A549 (cell line): ENCODE data around the gene PRUNE2. TPM values are rescaled to one million over a fixed set of nuclear protein-coding genes. Genes with fewer than 3 reads are reported as not detected.

ENCODE experiments used
- ATAC-seq, 2 experiments: fragments of 200-7000 bp in 1 of 2; fragments of >200 bp in 1 of 2; cut with Nextera tagmentation in 1 of 2; cut with Tn5 transposase in 1 of 2; 3 replicates each; pipeline versions ENCODE4 v1.8.0 to v1.9.1; 2018 to 2020; ENCODE audit warnings: mild to moderate bottlenecking in 1 of 2, moderate library complexity in 1 of 2
- CTCF ChIA-PET: fragments of 300-600 bp; sonication (Branson Sonifier 250); formaldehyde crosslinking; extraction: SDS; loops from one replicate; lab custom pipeline; 2021; ENCODE audit warnings: antibody characterized with exemption, inconsistent platforms; lab: Yijun Ruan, JAX
- POLR2A ChIA-PET: fragments of 350-600 bp; formaldehyde crosslinking; extraction: SDS; loops from one replicate; lab custom pipeline; 2021; ENCODE audit warnings: antibody characterized with exemption, inconsistent platforms; lab: Yijun Ruan, JAX
- DNase-seq, 2 experiments: peaks; one replicate each; pipeline versions ENCODE4 v3.0.0 to v3.0.0-alpha.2; 2011 to 2016; ENCODE audit warnings: low read depth in 1 of 2, low spot score in 1 of 2
- FAIRE-seq: peaks from 2 replicates; lab custom pipeline; 2011; peaks lifted over from hg19 to GRCh38; lab: Jason Lieb, UNC
- H3K27ac ChIP-seq, 2 experiments: fragments of >200 bp; sonication (Bioruptor Twin); formaldehyde crosslinking; 3 replicates each; pipeline ENCODE4 v1.5.1; 2016 to 2017
- H3K4me1 ChIP-seq: fragments of >200 bp; sonication (Bioruptor Twin); formaldehyde crosslinking; 3 replicates; pipeline ENCODE4 v1.6.1; 2016
- H3K4me2 ChIP-seq: fragments of >200 bp; sonication (Bioruptor Twin); formaldehyde crosslinking; 3 replicates; pipeline ENCODE4 v1.6.1; 2016
- H3K4me3 ChIP-seq: fragments of >200 bp; sonication (Bioruptor Twin); formaldehyde crosslinking; 3 replicates; pipeline ENCODE4 v1.5.1; 2016
- H3K9me3 ChIP-seq: fragments of >200 bp; sonication (Bioruptor Twin); formaldehyde crosslinking; 3 replicates; pipeline ENCODE4 v1.6.1; 2016
- BCL3 ChIP-seq: fragments of >200 bp; sonication (Bioruptor Twin); formaldehyde crosslinking; IDR thresholded peaks from 3 replicates; pipeline ENCODE4 v1.6.1; 2016
- BHLHE40 ChIP-seq: IDR thresholded peaks from 2 replicates; pipeline ENCODE4 v1.6.1; 2012; ENCODE audit warnings: low read depth, low read length, inconsistent platforms
- CBX2 ChIP-seq: fragments of 200-600 bp; sonication (generic); IDR thresholded peaks from 2 replicates; pipeline ENCODE4 v1.6.1; 2016; ENCODE audit warnings: low read depth, mild to moderate bottlenecking, borderline replicate concordance
- CBX8 ChIP-seq: fragments of 200-600 bp; sonication (generic); IDR thresholded peaks from 2 replicates; pipeline ENCODE4 v1.6.1; 2016
- CEBPB ChIP-seq, 2 experiments: fragments of >200 bp in 1 of 2; sonication (Bioruptor Twin) in 1 of 2; formaldehyde crosslinking in 1 of 2; IDR thresholded peaks; 2 replicates each; pipeline ENCODE4 v1.6.1; 2012 to 2016
- CHD2 ChIP-seq: fragments of 150-350 bp; IDR thresholded peaks from 2 replicates; pipeline ENCODE4 v1.6.1; 2014; ENCODE audit warnings: low read length; ENCODE audit not compliant: partially characterized antibody
- CHD4 ChIP-seq: fragments of 200-600 bp; sonication (generic); IDR thresholded peaks from 2 replicates; pipeline ENCODE4 v1.6.1; 2016; ENCODE audit warnings: antibody characterized with exemption, mild to moderate bottlenecking, borderline replicate concordance
- EHF ChIP-seq: fragments of 250-450 bp; sonication (Bioruptor Pico); IDR thresholded peaks from 2 replicates; pipeline ENCODE4 v1.5.0; 2020; ENCODE audit warnings: mild to moderate bottlenecking
- EHMT2 ChIP-seq: fragments of 200-600 bp; sonication (generic); IDR thresholded peaks from 2 replicates; pipeline ENCODE4 v1.6.1; 2016; ENCODE audit warnings: antibody characterized with exemption, low read depth, mild to moderate bottlenecking, moderate library complexity
- EP300 ChIP-seq, 2 experiments: fragments of >200 bp; sonication (Bioruptor Twin); formaldehyde crosslinking; IDR thresholded peaks; 2 replicates in 1 of 2; 3 replicates in 1 of 2; pipeline ENCODE4 v1.6.1; 2016 to 2017
- FOSB ChIP-seq: fragments of 250-450 bp; sonication (Bioruptor Pico); IDR thresholded peaks from 2 replicates; pipeline ENCODE4 v1.5.0; 2020; ENCODE audit warnings: mild to moderate bottlenecking, moderate library complexity
- FOSL2 ChIP-seq, 2 experiments: fragments of 450-650 bp in 1 of 2; fragments of >200 bp in 1 of 2; sonication (Bioruptor Twin) in 1 of 2; formaldehyde crosslinking; IDR thresholded peaks; 2 replicates each; pipeline versions ENCODE4 v1.5.0 to v1.6.1; 2016 to 2020; ENCODE audit warnings: mild to moderate bottlenecking in 1 of 2, moderate library complexity in 1 of 2
- FOXS1 ChIP-seq: fragments of 250-450 bp; sonication (Bioruptor Pico); IDR thresholded peaks from 2 replicates; pipeline ENCODE4 v1.5.0; 2020; ENCODE audit warnings: mild to moderate bottlenecking, moderate library complexity
- GATA3 ChIP-seq: IDR thresholded peaks from 2 replicates; pipeline ENCODE4 v1.6.1; 2012; ENCODE audit warnings: borderline replicate concordance
- HEYL ChIP-seq: fragments of 250-450 bp; sonication (Bioruptor Pico); IDR thresholded peaks from 2 replicates; pipeline ENCODE4 v1.8.0; 2021; ENCODE audit warnings: mild to moderate bottlenecking, moderate library complexity
- HOXA7 ChIP-seq: fragments of 250-450 bp; sonication (Bioruptor Pico); IDR thresholded peaks from 2 replicates; pipeline ENCODE4 v1.5.0; 2020; ENCODE audit warnings: mild to moderate bottlenecking, moderate library complexity
- HOXB13 ChIP-seq: fragments of 250-450 bp; sonication (Bioruptor Pico); IDR thresholded peaks from 2 replicates; pipeline ENCODE4 v1.5.0; 2020; ENCODE audit warnings: low read depth, mild to moderate bottlenecking, moderate library complexity
- JUN ChIP-seq, 2 experiments: fragments of >200 bp; sonication (Bioruptor Twin); formaldehyde crosslinking; IDR thresholded peaks; 2 replicates in 1 of 2; 3 replicates in 1 of 2; pipeline ENCODE4 v1.6.1; 2016 to 2017
- JUNB ChIP-seq: fragments of >200 bp; sonication (Bioruptor Twin); formaldehyde crosslinking; IDR thresholded peaks from 2 replicates; pipeline ENCODE4 v1.6.1; 2016
- MAFK ChIP-seq: fragments of 450-650 bp; IDR thresholded peaks from 2 replicates; pipeline ENCODE4 v1.6.1; 2014; ENCODE audit not compliant: partially characterized antibody
- MYC ChIP-seq: IDR thresholded peaks from 2 replicates; pipeline ENCODE4 v1.6.1; 2012; ENCODE audit warnings: mild to moderate bottlenecking, inconsistent platforms, low read length, improper control_type of control experiment, borderline replicate concordance
- PHF8 ChIP-seq: fragments of 200-600 bp; sonication (generic); IDR thresholded peaks from 2 replicates; pipeline ENCODE4 v1.6.1; 2016; ENCODE audit warnings: low read depth, mild to moderate bottlenecking, antibody characterized with exemption, moderate library complexity, borderline replicate concordance
- RARB ChIP-seq: fragments of 250-450 bp; sonication (Bioruptor Pico); IDR thresholded peaks from 2 replicates; pipeline ENCODE4 v1.8.0; 2021; ENCODE audit warnings: mild to moderate bottlenecking, moderate library complexity
- RCOR1 ChIP-seq: fragments of 150-350 bp; IDR thresholded peaks from 2 replicates; pipeline ENCODE4 v1.6.1; 2014; ENCODE audit warnings: antibody characterized with exemption, low read length, low read depth
- REST ChIP-seq: fragments of 200-600 bp; sonication (generic); IDR thresholded peaks from 2 replicates; pipeline ENCODE4 v1.6.1; 2016; ENCODE audit warnings: antibody characterized with exemption, mild to moderate bottlenecking, moderate library complexity
- SMC3 ChIP-seq: fragments of >200 bp; sonication (Bioruptor Twin); formaldehyde crosslinking; IDR thresholded peaks from 3 replicates; pipeline ENCODE4 v1.6.1; 2018; ENCODE audit warnings: inconsistent platforms
- SREBF2 ChIP-seq: fragments of 450-650 bp; IDR thresholded peaks from 2 replicates; pipeline ENCODE4 v1.6.1; 2014; ENCODE audit warnings: mild to moderate bottlenecking, moderate library complexity
- TFCP2L1 ChIP-seq: fragments of 250-450 bp; sonication (Bioruptor Pico); IDR thresholded peaks from 2 replicates; pipeline ENCODE4 v1.5.0; 2021; ENCODE audit warnings: mild to moderate bottlenecking
- ZC3H11A ChIP-seq: fragments of 450-650 bp; IDR thresholded peaks from 2 replicates; pipeline ENCODE4 v1.6.1; 2014; ENCODE audit warnings: antibody characterized with exemption, mild to moderate bottlenecking
- ZFP36 ChIP-seq: fragments of 450-650 bp; IDR thresholded peaks from 2 replicates; pipeline ENCODE4 v1.6.1; 2014; ENCODE audit warnings: borderline replicate concordance; ENCODE audit not compliant: partially characterized antibody
- ZNF302 ChIP-seq: fragments of 250-450 bp; sonication (Bioruptor Pico); IDR thresholded peaks from 2 replicates; pipeline ENCODE4 v1.9.0; 2021; ENCODE audit warnings: inconsistent platforms, mild to moderate bottlenecking, moderate library complexity
- ZSCAN20 ChIP-seq: fragments of 250-450 bp; sonication (Bioruptor Pico); IDR thresholded peaks from 2 replicates; pipeline ENCODE4 v1.8.0; 2022; ENCODE audit warnings: mild to moderate bottlenecking, moderate library complexity
- WGBS: methylation state at CpG from one replicate; pipeline ENCODE4 v1.1.6; 2017; ENCODE audit errors: missing lambda C conversion rate; 5-methylcytosine and 5-hydroxymethylcytosine counted together
- polyA plus RNA-seq, 4 experiments: library from polyadenylated mRNA; depleted of rRNA in 3 of 4; stranded (reverse); fragments of >200 nt; fragmentation: RNase III in 1 of 4; extraction: RNeasy Plus Mini Kit Qiagen cat#74134 plus additional on column Dnase treatment in 1 of 4; gene quantifications; 2 replicates in 3 of 4; 3 replicates in 1 of 4; pipeline ENCODE4 v1.2.3, GENCODE V29; 2011 to 2017
- TF ChIP-seq, protein P1 (sequence below): IDR thresholded peaks from 2 replicates; pipeline ENCODE4 v1.6.1; 2012
- TF ChIP-seq, protein P2 (sequence below): fragments of 150-350 bp; IDR thresholded peaks from 2 replicates; pipeline ENCODE4 v1.6.1; 2014; ENCODE audit warnings: low read depth, mild to moderate bottlenecking, low read length
- TF ChIP-seq, protein P3 (sequence below): IDR thresholded peaks from 2 replicates; pipeline ENCODE4 v1.6.1; 2012

PRUNE2 gene
- polyA plus RNA-seq, 2 of the 4 experiments (the other 2 are of a cell fraction) = 0.04 TPM; not detected in 1

DNA sequence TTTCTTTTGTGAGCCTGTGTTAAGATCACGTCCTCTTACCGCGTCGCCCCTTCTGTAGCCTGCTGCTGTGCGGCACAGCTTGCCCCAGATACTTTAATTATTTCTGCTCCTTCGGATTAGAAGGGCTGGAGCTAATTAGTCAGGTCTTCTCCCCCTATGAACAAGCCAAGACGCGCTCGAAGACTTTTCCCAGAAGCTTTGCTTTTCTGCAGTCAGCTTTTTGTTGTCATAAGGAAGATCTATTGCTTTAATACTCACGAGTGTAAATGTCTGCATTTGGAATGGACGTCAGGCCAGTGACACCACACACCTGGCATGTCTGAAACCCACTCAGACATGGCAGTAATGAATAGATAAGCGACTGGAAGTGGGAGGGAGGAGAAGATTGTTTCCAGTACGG lies 37.0 kb downstream of the PRUNE2 start:
- peaks cover 16% of the 10 kb centered on the region for H3K4me1 ChIP-seq
- TF ChIP-seq CEBPB (IDR thresholded peaks at IDR 0.05) (no peak), RARB (CRISPR knock-in tag) (no peak), ZC3H11A (no peak), CHD2 (no peak), EP300 (IDR thresholded peaks at IDR 0.05) (no peak), GATA3 (no peak)
- H3K9me3 ChIP-seq = no peaks in the 10 kb centered on the region
- ChIA-PET CTCF (interaction anchor here (0.6 kb wide), 1 partner anchor 26 kb away, joined by 3 read pairs; no protein-coding TSS in a partner anchor), POLR2A (no interaction called here)
- 72% methylated on average over 13 of the region's 13 CpGs for WGBS
- FAIRE-seq (no peak), ATAC-seq (no peak), DNase-seq (no peak)
- no peak overlapping the region for H3K27ac ChIP-seq
- H3K4me3 ChIP-seq = no peak overlapping the region
- no peak overlapping the region for H3K4me2 ChIP-seq

DNA sequence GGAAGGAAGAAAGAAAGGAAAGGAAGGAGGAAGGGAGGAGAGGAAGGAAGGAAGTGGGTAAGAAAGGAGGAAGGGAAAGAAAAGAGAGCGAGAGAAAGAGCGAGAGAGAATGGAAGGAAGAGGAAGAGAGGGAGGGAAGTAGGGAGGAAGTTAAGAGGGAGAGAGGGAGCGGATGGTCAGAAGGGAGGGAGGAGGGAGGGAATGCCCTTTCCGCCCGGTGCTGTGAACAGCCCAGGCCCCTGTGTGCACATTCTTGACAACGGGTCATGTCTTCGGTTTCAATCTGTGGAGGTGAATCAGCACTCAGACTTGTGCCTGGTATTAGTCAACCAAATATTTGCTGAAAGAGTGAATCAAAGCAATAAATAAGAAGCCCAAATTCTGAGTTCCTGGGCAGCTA lies 39.2 kb downstream of the PRUNE2 start:
- ATAC-seq = peak; percentile 100
- WGBS = 10% methylated on average over 7 of the region's 7 CpGs

GRCh38 chr9:76863832-76864231 lies 42.1 kb downstream of the PRUNE2 start:
- ChIA-PET POLR2A (no interaction called here), CTCF (interaction anchor here (1.3 kb wide), 1 partner anchor 15 kb away, joined by 3 read pairs; no protein-coding TSS in a partner anchor)
- Histone ChIP-seq H3K27ac (no peak overlapping the region), H3K4me1 (peaks cover 16% of the 10 kb centered on the region), H3K4me2 (no peak overlapping the region), H3K4me3 (no peak overlapping the region), H3K9me3 (no peaks in the 10 kb centered on the region)
- no peak for DNase-seq
- no peak for ATAC-seq
- FAIRE-seq = no peak
- 52% methylated on average over 3 of the region's 3 CpGs for WGBS
- TF ChIP-seq MAFK (no peak), RARB (CRISPR knock-in tag) (no peak), MYC (no peak), GATA3 (no peak), HEYL (CRISPR knock-in tag) (no peak), PHF8 (no peak), EHF (CRISPR knock-in tag) (no peak), ZC3H11A (no peak), CHD4 (no peak), REST (no peak), EP300 (IDR thresholded peaks at IDR 0.05) (no peak), FOXS1 (CRISPR knock-in tag) (no peak), CHD2 (no peak)
- TF ChIP-seq, protein P1, sequence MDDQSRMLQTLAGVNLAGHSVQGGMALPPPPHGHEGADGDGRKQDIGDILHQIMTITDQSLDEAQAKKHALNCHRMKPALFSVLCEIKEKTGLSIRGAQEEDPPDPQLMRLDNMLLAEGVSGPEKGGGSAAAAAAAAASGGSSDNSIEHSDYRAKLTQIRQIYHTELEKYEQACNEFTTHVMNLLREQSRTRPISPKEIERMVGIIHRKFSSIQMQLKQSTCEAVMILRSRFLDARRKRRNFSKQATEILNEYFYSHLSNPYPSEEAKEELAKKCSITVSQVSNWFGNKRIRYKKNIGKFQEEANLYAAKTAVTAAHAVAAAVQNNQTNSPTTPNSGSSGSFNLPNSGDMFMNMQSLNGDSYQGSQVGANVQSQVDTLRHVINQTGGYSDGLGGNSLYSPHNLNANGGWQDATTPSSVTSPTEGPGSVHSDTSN = no peak

More for the DNA sequence above, 39.2 kb downstream of the PRUNE2 start:
- Histone ChIP-seq H3K9me3 (no peaks in the 10 kb centered on the region), H3K4me2 (peak overlapping the region; percentile 69), H3K4me1 (peaks cover 16% of the 10 kb centered on the region), H3K4me3 (no peak overlapping the region), H3K27ac (peak overlapping the region; percentile 61 to 74)
- FAIRE-seq (peak; percentile 94), DNase-seq (peak; percentile 67 to 80)
- CTCF ChIA-PET = no interaction called here
- no peak for TF ChIP-seq BHLHE40
- TF ChIP-seq, protein P2, sequence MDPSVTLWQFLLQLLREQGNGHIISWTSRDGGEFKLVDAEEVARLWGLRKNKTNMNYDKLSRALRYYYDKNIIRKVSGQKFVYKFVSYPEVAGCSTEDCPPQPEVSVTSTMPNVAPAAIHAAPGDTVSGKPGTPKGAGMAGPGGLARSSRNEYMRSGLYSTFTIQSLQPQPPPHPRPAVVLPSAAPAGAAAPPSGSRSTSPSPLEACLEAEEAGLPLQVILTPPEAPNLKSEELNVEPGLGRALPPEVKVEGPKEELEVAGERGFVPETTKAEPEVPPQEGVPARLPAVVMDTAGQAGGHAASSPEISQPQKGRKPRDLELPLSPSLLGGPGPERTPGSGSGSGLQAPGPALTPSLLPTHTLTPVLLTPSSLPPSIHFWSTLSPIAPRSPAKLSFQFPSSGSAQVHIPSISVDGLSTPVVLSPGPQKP = no peak
- TF ChIP-seq, protein P3, sequence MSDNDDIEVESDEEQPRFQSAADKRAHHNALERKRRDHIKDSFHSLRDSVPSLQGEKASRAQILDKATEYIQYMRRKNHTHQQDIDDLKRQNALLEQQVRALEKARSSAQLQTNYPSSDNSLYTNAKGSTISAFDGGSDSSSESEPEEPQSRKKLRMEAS = peak; percentile 74
- no peak for TF ChIP-seq SREBF2
- TF ChIP-seq HOXA7 (CRISPR knock-in tag) = no peak
- TF ChIP-seq CBX8 = no peak
- TF ChIP-seq FOSB (CRISPR knock-in tag) = no peak
- no peak for TF ChIP-seq TFCP2L1 (CRISPR knock-in tag)
- no peak for TF ChIP-seq RCOR1
- TF ChIP-seq ZSCAN20 (CRISPR knock-in tag) = no peak
- TF ChIP-seq JUN (IDR thresholded peaks at IDR 0.05) = 0 out of 5 replicates have a peak, but pooled peaks of 1 of the 2 experiments have one; percentile 34
- peak; percentile 62 for TF ChIP-seq FOSL2 (IDR thresholded peaks at IDR 0.05)
- TF ChIP-seq FOSL2 (CRISPR knock-in tag; IDR thresholded peaks at IDR 0.05) = peak; percentile 84
- no peak for TF ChIP-seq ZNF302 (CRISPR knock-in tag)
- peak; percentile 75 for TF ChIP-seq JUNB
- TF ChIP-seq HOXB13 (CRISPR knock-in tag) = no peak
- TF ChIP-seq GATA3 = peak; percentile 54; the same call in 1 of the 2 replicates
- no peak for TF ChIP-seq CBX2
- TF ChIP-seq SMC3 = no peak
- no peak for TF ChIP-seq BCL3
- no peak for TF ChIP-seq ZFP36
- peak in 1 of 2 experiments; percentile 59; a peak in 2 of 4 replicates for TF ChIP-seq CEBPB (IDR thresholded peaks at IDR 0.05)
- no peak for TF ChIP-seq EHMT2
- TF ChIP-seq, all 56 proteins: peak for 6
- POLR2A ChIA-PET = no interaction called here
